ENCODE measurements around the gene OLFM3. TPM values are rescaled to one million over a fixed set of nuclear protein-coding genes. Genes with fewer than 3 reads are reported as not detected.

Gene OLFM3
- total and polyA plus RNA-seq, 10 of the 15 experiments (the other 5 are each of a cell fraction or from before 2014, with no cell fraction given) = 0.09 to 0.33 TPM; not detected in 8

- no peak for TF ChIP-seq HDGF (IDR thresholded peaks at IDR 0.05)
- no peak for TF ChIP-seq SMC3 (IDR thresholded peaks at IDR 0.05; ENCODE audit: borderline replicate concordance, low read length)
- TF ChIP-seq MTA3 (IDR thresholded peaks at IDR 0.05; ENCODE audit: borderline replicate concordance, low read length) = no peak
These were observed 3.7 kb downstream of the OLFM3 start (continued) for GRCh38 chr1:101992821-101993575.

GRCh38 chr1:101980974-101981373, 15.8 kb downstream of the OLFM3 start:
- intact Hi-C loops (cut with micrococcal nuclease; ENCODE audit: unreplicated experiment) = no loop called here
- RAD21 ChIA-PET (ENCODE audit: unreplicated experiment) = no interaction called here
- CTCF ChIA-PET = no interaction called here
- Histone ChIP-seq H2AFZ (ENCODE audit: control insufficient read depth, low read depth, low read length) (no peak overlapping the region), H3K9me3 (replicated peaks; ENCODE audit: control insufficient read depth, insufficient read depth, low read length) (no peaks in the 10 kb centered on the region), H3K9ac (ENCODE audit: control insufficient read depth, insufficient read depth, low read length) (no peak overlapping the region), H3K4me2 (ENCODE audit: control insufficient read depth, insufficient read depth) (no peak overlapping the region), H4K20me1 (ENCODE audit: control insufficient read depth, insufficient read depth) (no peaks in the 10 kb centered on the region), H3K79me2 (ENCODE audit: control insufficient read depth, insufficient read depth, low read length) (no peaks in the 10 kb centered on the region), H3K27ac (ENCODE audit: control insufficient read depth, insufficient read depth) (no peak overlapping the region), H3K36me3 (ENCODE audit: control insufficient read depth in 2 of 2, insufficient read depth in 2 of 2, low read length in 1 of 2) (no peaks in the 10 kb centered on the region), H3K4me3 (no peak overlapping the region), H3K27me3 (replicated peaks in 1 of 2; ENCODE audit: control insufficient read depth in 2 of 2, insufficient read depth in 2 of 2, low read length in 1 of 2) (no peaks in the 10 kb centered on the region), H3K4me1 (ENCODE audit: control insufficient read depth, insufficient read depth, low read length) (no peaks in the 10 kb centered on the region)
- no peak for DNase-seq (ENCODE audit: low read depth, low spot score)
- no TSS peak for BruUV-seq (replicated peaks)
- in situ Hi-C loops (cut with MboI) = no loop called here
- WGBS (ENCODE audit: insufficient coverage, insufficient replicate concordance, low lambda C conversion rate, missing lambda C conversion rate) = 0% methylated on average over 2 of the region's 2 CpGs
- no peak for FAIRE-seq
- ATAC-seq = no peak
- SMC1A ChIA-PET (ENCODE audit: uncharacterized antibody, unreplicated experiment) = no interaction called here
- POLR2A ChIA-PET = no interaction called here
- no peak for TF ChIP-seq SMAD1 (IDR thresholded peaks at IDR 0.05; ENCODE audit: low read depth, partially characterized antibody)
- TF ChIP-seq PRDM15 (CRISPR knock-in tag; IDR thresholded peaks at IDR 0.05) = no peak
- no peak for TF ChIP-seq REST (IDR thresholded peaks at IDR 0.05; ENCODE audit: low read depth, low read length)
- TF ChIP-seq EGR1 (IDR thresholded peaks at IDR 0.05; ENCODE audit: borderline replicate concordance in 1 of 2, low read depth in 2 of 2, low read length in 2 of 2) = no peak
- TF ChIP-seq JUNB (IDR thresholded peaks at IDR 0.05) = no peak
- TF ChIP-seq NRF1 (conservative IDR thresholded peaks at IDR 0.05; ENCODE audit: low read depth, low read length) = no peak
- no peak for TF ChIP-seq EP300 (IDR thresholded peaks at IDR 0.05; ENCODE audit: borderline replicate concordance in 1 of 2, control insufficient read depth in 1 of 2, low read depth in 2 of 2, low read length in 2 of 2)
- no peak for TF ChIP-seq USF1 (IDR thresholded peaks at IDR 0.05; ENCODE audit: borderline replicate concordance, extremely low read length, insufficient read depth, low read depth, low read length)
- TF ChIP-seq ZNF622 (IDR thresholded peaks at IDR 0.05) = no peak
- TF ChIP-seq SUZ12 (IDR thresholded peaks at IDR 0.05; ENCODE audit: unreplicated experiment) = no peak

Data from GM12878 (cell line).